ENCODE data around the gene CHAMP1.

The CHAMP1 gene

GRCh38 chr13:114275304-114275703 is 39.0 kb upstream of the CHAMP1 start:
- no peak overlapping the region for H3K4me3 ChIP-seq (ENCODE audit: low read depth, low read length)
- DNase-seq (ENCODE audit: low read depth, low spot score), result no peak
- TF ChIP-seq CTCF (IDR thresholded peaks at IDR 0.05; ENCODE audit: low read depth, low read length), result no peak
- in situ Hi-C loops (cut with HindIII; ENCODE audit: low sequenced_read_pairs), result no loop called here

GRCh38 chr13:114279146-114279545 is 35.2 kb upstream of the CHAMP1 start:
- H3K4me3 ChIP-seq (ENCODE audit: low read depth, low read length), result no peak overlapping the region
- DNase-seq (ENCODE audit: low read depth, low spot score), result no peak
- in situ Hi-C loops (cut with HindIII; ENCODE audit: low sequenced_read_pairs), result no loop called here
- TF ChIP-seq CTCF (IDR thresholded peaks at IDR 0.05; ENCODE audit: low read depth, low read length), result no peak

GRCh38 chr13:114279758-114280355 is 34.4 kb upstream of the CHAMP1 start:
- TF ChIP-seq CTCF (IDR thresholded peaks at IDR 0.05; ENCODE audit: low read depth, low read length), result no peak
- in situ Hi-C loops (cut with HindIII; ENCODE audit: low sequenced_read_pairs), result no loop called here
- no peak for DNase-seq (ENCODE audit: low read depth, low spot score)
- no peak overlapping the region for H3K4me3 ChIP-seq (ENCODE audit: low read depth, low read length)

- TF ChIP-seq CTCF (IDR thresholded peaks at IDR 0.05; ENCODE audit: low read depth, low read length), result no peak
- H3K4me3 ChIP-seq (ENCODE audit: low read depth, low read length), result peak within 1 kb of the TSS; percentile 83
- in situ Hi-C loops (cut with HindIII; ENCODE audit: low sequenced_read_pairs), result no loop called here
- DNase-seq (ENCODE audit: low read depth, low spot score), result peak; percentile 96
Observed at GRCh38 chr13:114281351-114282040, 32.8 kb upstream of the CHAMP1 start, which contains the start of gene UPF3A. UPF3A (plus strand) TSS chr13:114281601; CDS start chr13:114281640, 39 bp downstream.

GRCh38 chr13:114282041-114282670 is 32.1 kb upstream of the CHAMP1 start:
- DNase-seq (ENCODE audit: low read depth, low spot score), result peak; percentile 81
- TF ChIP-seq CTCF (IDR thresholded peaks at IDR 0.05; ENCODE audit: low read depth, low read length), result no peak
- peak overlapping the region; percentile 83 for H3K4me3 ChIP-seq (ENCODE audit: low read depth, low read length)
- in situ Hi-C loops (cut with HindIII; ENCODE audit: low sequenced_read_pairs), result no loop called here

GRCh38 chr13:114283576-114283975 is 30.7 kb upstream of the CHAMP1 start:
- in situ Hi-C loops (cut with HindIII; ENCODE audit: low sequenced_read_pairs), result no loop called here
- H3K4me3 ChIP-seq (ENCODE audit: low read depth, low read length), result no peak overlapping the region
- no peak for TF ChIP-seq CTCF (IDR thresholded peaks at IDR 0.05; ENCODE audit: low read depth, low read length)

More at GRCh38 chr13:114283576-114283975, 30.7 kb upstream of the CHAMP1 start:
- no peak for DNase-seq (ENCODE audit: low read depth, low spot score)
